Endothelial cell of umbilical vein (primary cell): ENCODE data around the gene MKNK1. TPM values are rescaled to one million over a fixed set of nuclear protein-coding genes. Genes with fewer than 3 reads are reported as not detected.

Experiments
- BruUV-seq: library from RNA; stranded (reverse); fragments of 400-500 nt; replicated peaks from 2 replicates; lab custom pipeline; 2021; lab: Mats Ljungman, UMichigan
- CTCF ChIA-PET: fragments of 300-600, 350-600 bp; sonication (Branson Sonifier 250); formaldehyde crosslinking; loops from one replicate; lab custom pipeline; 2021; ENCODE audit warnings: antibody characterized with exemption, inconsistent platforms; lab: Charles Lee
- POLR2A ChIA-PET: fragments of 300-600, 350-600 bp; sonication (Branson Sonifier 250); formaldehyde crosslinking; loops from one replicate; lab custom pipeline; 2021; ENCODE audit warnings: antibody characterized with exemption, inconsistent platforms; lab: Charles Lee
- DNase-seq: peaks from one replicate; pipeline ENCODE4 v3.0.0-alpha.2; 2011; ENCODE audit warnings: low read depth, low spot score
- FAIRE-seq: peaks from 2 replicates; lab custom pipeline; 2011; peaks lifted over from hg19 to GRCh38; lab: Jason Lieb, UNC
- H2AFZ ChIP-seq: 2 replicates; pipeline ENCODE4 v1.6.0; 2012; ENCODE audit warnings: low read depth, low read length, control low read depth, inconsistent platforms
- H3K27ac ChIP-seq: 2 replicates; pipeline ENCODE4 v1.5.1; 2011; ENCODE audit warnings: low read depth, mild to moderate bottlenecking, control low read depth, low read length, moderate library complexity; ENCODE audit not compliant: insufficient read depth
- H3K27me3 ChIP-seq, 2 experiments: 2 replicates each; pipeline versions ENCODE4 v1.6.0 to v1.6.1; 2011; ENCODE audit warnings: low read length in 2 of 2, mixed read lengths in 1 of 2; ENCODE audit not compliant: control insufficient read depth in 2 of 2, insufficient read depth in 2 of 2
- H3K36me3 ChIP-seq, 2 experiments: 2 replicates in 1 of 2; 3 replicates in 1 of 2; pipeline ENCODE4 v1.5.1; 2011; ENCODE audit warnings: low read length in 2 of 2, mild to moderate bottlenecking in 1 of 2, moderate library complexity in 1 of 2; ENCODE audit not compliant: control insufficient read depth in 2 of 2, insufficient read depth in 2 of 2; ENCODE audit errors: extremely low read depth in 1 of 2
- H3K4me1 ChIP-seq: 3 replicates; pipeline ENCODE4 v1.5.1; 2011; ENCODE audit warnings: mild to moderate bottlenecking, low read length; ENCODE audit not compliant: control insufficient read depth, insufficient read depth; ENCODE audit errors: extremely low read depth
- H3K4me2 ChIP-seq: 2 replicates; pipeline ENCODE4 v1.6.1; 2011; ENCODE audit warnings: low read length, control low read depth, mixed read lengths; ENCODE audit not compliant: insufficient read depth
- H3K4me3 ChIP-seq, 3 experiments: fragments of 200-600 bp in 1 of 3; sonication (generic), shearing (Covaris generic) in 1 of 3; replicated peaks in 1 of 3; 2 replicates each; pipeline ENCODE4 v1.5.1; 2011 to 2016; ENCODE audit warnings: control low read depth in 3 of 3, low read length in 3 of 3, mild to moderate bottlenecking in 2 of 3, inconsistent platforms in 1 of 3, low read depth in 1 of 3, moderate library complexity in 1 of 3; ENCODE audit not compliant: insufficient read depth in 1 of 3
- H3K79me2 ChIP-seq: 2 replicates; pipeline ENCODE4 v1.6.0; 2012; ENCODE audit warnings: low read length, inconsistent platforms; ENCODE audit not compliant: control insufficient read depth, insufficient read depth
- H3K9ac ChIP-seq: replicated peaks from 2 replicates; pipeline ENCODE3; 2011; ENCODE audit warnings: low read length, control low read depth; ENCODE audit not compliant: insufficient read depth; ENCODE audit errors: extremely low read depth
- H3K9me1 ChIP-seq: replicated peaks from 3 replicates; pipeline ENCODE4 v1.6.0; 2011; ENCODE audit warnings: mild to moderate bottlenecking, low read length; ENCODE audit not compliant: control insufficient read depth, insufficient read depth; ENCODE audit errors: extremely low read depth
- H3K9me3 ChIP-seq: replicated peaks from 2 replicates; pipeline ENCODE4 v1.5.1; 2012; ENCODE audit warnings: low read length, inconsistent platforms; ENCODE audit not compliant: control insufficient read depth, insufficient read depth
- H4K20me1 ChIP-seq: replicated peaks from 2 replicates; pipeline ENCODE3; 2011; ENCODE audit warnings: mild to moderate bottlenecking, low read length; ENCODE audit not compliant: control insufficient read depth, insufficient read depth; ENCODE audit errors: extremely low read depth
- CTCF ChIP-seq, 2 donors: IDR thresholded peaks; 1 replicate in 1 of 2; 2 replicates in 1 of 2; pipeline ENCODE4 v1.5.1; 2011; ENCODE audit warnings: low read length in 2 of 2, mild to moderate bottlenecking in 2 of 2, moderate library complexity in 2 of 2, control low read depth in 1 of 2, inconsistent platforms in 1 of 2, low read depth in 1 of 2; ENCODE audit not compliant: insufficient read depth in 1 of 2; ENCODE audit errors: extremely low read depth in 1 of 2
- GATA2 ChIP-seq: IDR thresholded peaks from 2 replicates; pipeline ENCODE4 v1.7.0; 2011; ENCODE audit warnings: low read depth, mild to moderate bottlenecking, moderate library complexity, mixed read lengths, low read length; ENCODE audit not compliant: insufficient read length, insufficient read depth
- JUN ChIP-seq: IDR thresholded peaks from 2 replicates; pipeline ENCODE4 v1.6.1; 2011; ENCODE audit warnings: borderline replicate concordance, low read depth; ENCODE audit not compliant: insufficient read length, insufficient read depth
- MAX ChIP-seq: IDR thresholded peaks from 2 replicates; pipeline ENCODE4 v1.6.1; 2011; ENCODE audit not compliant: insufficient read depth, insufficient read length
- POLR2A ChIP-seq: IDR thresholded peaks from 2 replicates; pipeline ENCODE4 v1.6.1; 2012; ENCODE audit warnings: low read depth, mild to moderate bottlenecking, control low read depth, low read length
- dilution Hi-C: fragments of 300-500 bp; cut with MboI; formaldehyde crosslinking; loops from one replicate; pipeline ENCODE4 v1.15.0; 2019; ENCODE audit warnings: low sequenced_read_pairs; ENCODE audit not compliant: extremely low pct_ligation_motif_present
- intact Hi-C: fragments of 100-400 bp; cut with micrococcal nuclease; formaldehyde crosslinking; loops from one replicate; pipeline ENCODE4 v1.10.0; 2022
- polyA plus RNA-seq, 4 experiments: library from polyadenylated mRNA; depleted of rRNA in 3 of 4; stranded (reverse) in 3 of 4; unstranded in 1 of 4; fragments of >200 nt; gene quantifications; 2 replicates each; pipeline versions ENCODE4 v1.2.1 to v1.2.3, GENCODE V29; 2011 to 2012; ENCODE audit warnings: missing spikeins in 1 of 4
- total RNA-seq: library from RNA; stranded (reverse); gene quantifications from 2 replicates; pipeline ENCODE4 v1.2.3, GENCODE V29; 2021

Gene MKNK1
- total and polyA plus RNA-seq, 2 donors (not counting 3 experiments of a cell fraction or from before 2014, with no cell fraction given): 32.9 to 42.6 TPM

DNA sequence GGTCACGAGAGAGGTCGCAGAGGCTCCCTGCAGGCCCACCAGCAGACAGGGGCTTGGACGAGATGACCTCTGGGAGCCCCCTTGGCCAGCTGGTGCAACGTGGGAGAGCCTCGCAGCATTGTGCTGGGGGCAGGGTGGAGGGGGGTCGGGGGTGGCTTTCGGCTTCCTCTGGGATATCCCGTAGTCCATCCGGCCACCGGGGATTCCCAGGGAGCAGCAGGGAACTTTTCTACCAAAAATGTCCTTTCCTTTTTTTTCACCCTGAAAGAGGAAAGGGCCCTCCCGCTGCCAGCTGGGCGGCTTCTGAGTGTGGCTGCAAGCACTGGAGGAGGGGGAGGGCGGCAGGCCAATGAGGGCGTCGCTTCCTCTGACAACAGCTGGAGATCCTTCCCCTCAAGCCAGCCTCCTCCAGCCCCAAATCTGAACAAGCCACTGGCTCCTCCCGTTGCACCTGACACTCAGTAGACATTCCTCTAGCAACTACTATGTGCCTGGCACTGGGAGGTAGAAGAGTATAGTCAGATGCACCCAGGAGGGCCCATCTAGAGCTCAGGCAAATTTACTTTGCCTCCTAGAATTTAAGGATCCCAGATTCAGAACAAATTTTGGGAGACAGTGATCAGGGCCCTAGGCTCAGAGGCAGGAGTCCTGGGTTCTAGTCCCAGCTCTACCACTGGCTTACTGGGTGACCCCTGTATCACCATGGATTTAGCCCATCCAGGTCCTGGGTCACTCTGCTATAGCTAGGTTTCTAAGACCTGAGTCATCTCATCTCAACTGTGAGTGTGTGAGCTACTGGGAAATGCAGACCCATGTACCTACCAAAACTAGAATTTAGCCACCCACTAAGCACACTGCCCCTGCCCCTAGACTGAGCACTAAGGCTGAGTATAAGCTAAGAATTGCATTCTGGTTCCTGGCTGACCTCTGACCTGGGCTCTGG is 9.9 kb upstream of the MKNK1 start:
- dilution Hi-C loops: no loop called here
- no TSS peak for BruUV-seq
- H3K27ac ChIP-seq: no peak overlapping the region
- POLR2A ChIA-PET: interaction anchor here (1.3 kb wide), 1 partner anchor 10 kb away, joined by 5 read pairs; the partner anchor contains the start of gene MKNK1
- no peaks in the 10 kb centered on the region for H3K79me2 ChIP-seq
- no peaks in the 10 kb centered on the region for H3K27me3 ChIP-seq
- H3K4me2 ChIP-seq: no peak overlapping the region
- CTCF ChIA-PET: interaction anchor here (1.0 to 1.4 kb wide), 4 partner anchors 8 to 111 kb away, joined by 4 to 6 read pairs (median 4); partner anchors contain the start of gene MKNK1
- TF ChIP-seq POLR2A (no peak), GATA2 (no peak)
- no peak overlapping the region for H3K4me3 ChIP-seq
- DNase-seq: peak; percentile 30
- FAIRE-seq: no peak
- no peaks in the 10 kb centered on the region for H4K20me1 ChIP-seq
- intact Hi-C loops: no loop called here
- H3K9ac ChIP-seq: no peak overlapping the region
- no peaks in the 10 kb centered on the region for H3K9me1 ChIP-seq
- H3K9me3 ChIP-seq: no peaks in the 10 kb centered on the region
- H3K4me1 ChIP-seq: peaks cover 11% of the 10 kb centered on the region
- no peak overlapping the region for H2AFZ ChIP-seq
- H3K36me3 ChIP-seq: peaks cover 0 to 6% of the 10 kb centered on the region in 2 experiments

GRCh38 chr1:46612937-46613660 is 9.0 kb upstream of the MKNK1 start:
- Histone ChIP-seq H3K27me3 (no peaks in the 10 kb centered on the region), H3K4me3 (no peak overlapping the region), H2AFZ (no peak overlapping the region), H3K9me1 (no peaks in the 10 kb centered on the region), H3K9ac (no peak overlapping the region), H3K4me2 (no peak overlapping the region), H3K27ac (no peak overlapping the region), H4K20me1 (no peaks in the 10 kb centered on the region), H3K36me3 (peaks cover 0 to 11% of the 10 kb centered on the region in 2 experiments), H3K79me2 (no peaks in the 10 kb centered on the region), H3K9me3 (no peaks in the 10 kb centered on the region), H3K4me1 (peaks cover 11% of the 10 kb centered on the region)
- TF ChIP-seq MAX (no peak), CTCF (IDR thresholded peaks at IDR 0.05; ENCODE audit: extremely low read depth in 1 of 2, insufficient read depth in 1 of 2, low read depth in 1 of 2, low read length in 2 of 2) (no peak), JUN (no peak), GATA2 (no peak)
- ChIA-PET CTCF (interaction anchor here (1.3 to 1.4 kb wide), 3 partner anchors 7 to 11 kb away, joined by 4 to 6 read pairs (median 4); partner anchors contain the start of gene MKNK1), POLR2A (interaction anchor here (1.3 kb wide), 1 partner anchor 9 kb away, joined by 5 read pairs; the partner anchor contains the start of gene MKNK1)
- no TSS peak for BruUV-seq
- intact Hi-C loops (no loop called here), dilution Hi-C loops (no loop called here)
- no peak for FAIRE-seq
- DNase-seq: no peak
